H9 (cell line): ENCODE results near the gene PREPL. TPM values are rescaled to one million over a fixed set of nuclear protein-coding genes. Genes with fewer than 3 reads are reported as not detected.

ENCODE experiments used
- DNase-seq: peaks from one replicate; pipeline ENCODE4 v3.0.0-alpha.2; 2017
- H2AFZ ChIP-seq: one replicate; pipeline ENCODE4 v1.6.1; 2013; ENCODE audit warnings: mild to moderate bottlenecking, low read length, control low read depth, moderate library complexity
- H2AK5ac ChIP-seq: 2 replicates; pipeline ENCODE4 v1.6.1; 2013; ENCODE audit warnings: low read length, control low read depth, mixed read lengths; ENCODE audit not compliant: insufficient read length
- H2BK120ac ChIP-seq: one replicate; pipeline ENCODE4 v1.6.1; 2013; ENCODE audit warnings: low read depth, mild to moderate bottlenecking, low read length, control low read depth, inconsistent platforms; ENCODE audit not compliant: poor library complexity, severe bottlenecking
- H2BK12ac ChIP-seq: 2 replicates; pipeline ENCODE4 v1.6.1; 2013; ENCODE audit warnings: low read length, control low read depth, mixed read lengths, low read depth; ENCODE audit not compliant: insufficient read length
- H2BK15ac ChIP-seq: 2 replicates; pipeline ENCODE4 v1.6.1; 2013; ENCODE audit warnings: low read depth, low read length, control low read depth
- H2BK20ac ChIP-seq: one replicate; pipeline ENCODE4 v1.6.1; 2013; ENCODE audit warnings: low read depth, mild to moderate bottlenecking, low read length, control low read depth, inconsistent platforms; ENCODE audit not compliant: poor library complexity, severe bottlenecking
- H2BK5ac ChIP-seq: 2 replicates; pipeline ENCODE4 v1.6.1; 2013; ENCODE audit warnings: low read length, control low read depth, mixed read lengths; ENCODE audit not compliant: insufficient read length
- H3K14ac ChIP-seq: 2 replicates; pipeline ENCODE4 v1.6.1; 2013; ENCODE audit warnings: low read length, control low read depth; ENCODE audit not compliant: insufficient read depth
- H3K18ac ChIP-seq: 2 replicates; pipeline ENCODE4 v1.6.1; 2013; ENCODE audit warnings: low read depth, mild to moderate bottlenecking, mixed read lengths, low read length, control low read depth; ENCODE audit not compliant: insufficient read length
- H3K23ac ChIP-seq: 2 replicates; pipeline ENCODE4 v1.6.1; 2013; ENCODE audit warnings: low read length, control low read depth, mixed read lengths, low read depth; ENCODE audit not compliant: insufficient read length
- H3K23me2 ChIP-seq: 2 replicates; pipeline ENCODE4 v1.6.1; 2013; ENCODE audit warnings: low read depth, mild to moderate bottlenecking, mixed read lengths, low read length, control low read depth; ENCODE audit not compliant: insufficient read length, poor library complexity, severe bottlenecking
- H3K27ac ChIP-seq: 2 replicates; pipeline ENCODE4 v1.5.1; 2013; ENCODE audit warnings: low read length, control low read depth, mixed read lengths, low read depth; ENCODE audit not compliant: insufficient read length
- H3K27me3 ChIP-seq: 2 replicates; pipeline ENCODE4 v1.6.1; 2013; ENCODE audit warnings: low read length, control low read depth, inconsistent platforms; ENCODE audit not compliant: insufficient read depth
- H3K4ac ChIP-seq: 2 replicates; pipeline ENCODE4 v1.6.1; 2013; ENCODE audit warnings: low read depth, mild to moderate bottlenecking, control low read depth, inconsistent platforms, low read length, moderate library complexity
- H3K4me1 ChIP-seq: 2 replicates; pipeline ENCODE4 v1.6.1; 2013; ENCODE audit warnings: low read length, control low read depth, inconsistent platforms; ENCODE audit not compliant: insufficient read depth
- H3K4me2 ChIP-seq: 2 replicates; pipeline ENCODE4 v1.6.1; 2013; ENCODE audit warnings: low read length, control low read depth, mixed read lengths; ENCODE audit not compliant: insufficient read length, insufficient read depth
- H3K56ac ChIP-seq: 2 replicates; pipeline ENCODE4 v1.6.1; 2013; ENCODE audit warnings: low read depth, mild to moderate bottlenecking, mixed read lengths, low read length, control low read depth; ENCODE audit not compliant: insufficient read length
- H3K79me1 ChIP-seq: 2 replicates; pipeline ENCODE4 v1.6.1; 2013; ENCODE audit warnings: low read depth, mild to moderate bottlenecking, moderate library complexity, low read length, control low read depth, inconsistent platforms; ENCODE audit not compliant: insufficient read depth, poor library complexity, severe bottlenecking
- H3K79me2 ChIP-seq: 2 replicates; pipeline ENCODE4 v1.6.1; 2013; ENCODE audit warnings: low read length, control low read depth, inconsistent platforms; ENCODE audit not compliant: insufficient read depth
- H3K9ac ChIP-seq: 2 replicates; pipeline ENCODE4 v1.6.1; 2013; ENCODE audit warnings: low read length, control low read depth, mixed read lengths; ENCODE audit not compliant: insufficient read length; ENCODE audit errors: extremely low read depth
- H3K9me3 ChIP-seq: one replicate; pipeline ENCODE4 v1.6.1; 2013; ENCODE audit warnings: low read depth, low read length, inconsistent platforms; ENCODE audit not compliant: control insufficient read depth
- H3T11ph ChIP-seq: one replicate; pipeline ENCODE4 v1.6.1; 2013; ENCODE audit warnings: mild to moderate bottlenecking, low read length, control low read depth, inconsistent platforms
- H4K20me1 ChIP-seq: one replicate; pipeline ENCODE4 v1.6.1; 2013; ENCODE audit not compliant: control insufficient read depth, insufficient read length, insufficient read depth
- H4K5ac ChIP-seq: 2 replicates; pipeline ENCODE4 v1.6.1; 2013; ENCODE audit warnings: low read depth, mild to moderate bottlenecking, mixed read lengths, low read length, control low read depth; ENCODE audit not compliant: insufficient read length
- H4K8ac ChIP-seq: replicated peaks from 2 replicates; pipeline ENCODE4 v1.6.1; 2013; ENCODE audit warnings: low read length, control low read depth, mixed read lengths, low read depth; ENCODE audit not compliant: insufficient read length
- H4K91ac ChIP-seq: 2 replicates; pipeline ENCODE4 v1.6.1; 2013; ENCODE audit warnings: low read depth, mild to moderate bottlenecking, moderate library complexity, mixed read lengths, low read length, control low read depth; ENCODE audit not compliant: insufficient read length
- H3K27ac Mint-ChIP-seq, 3 experiments: 2 replicates in 2 of 3; 3 replicates in 1 of 3; pipeline ENCODE4 v1.8.0; 2020 to 2021; ENCODE audit warnings: mixed read lengths in 3 of 3, mild to moderate bottlenecking in 1 of 3, moderate library complexity in 1 of 3
- H3K27me3 Mint-ChIP-seq: 2 replicates; pipeline ENCODE4 v1.8.0; 2021; ENCODE audit warnings: low read depth, mild to moderate bottlenecking, moderate library complexity, mixed read lengths
- H3K36me3 Mint-ChIP-seq, 3 experiments: 2 replicates in 2 of 3; 3 replicates in 1 of 3; pipeline ENCODE4 v1.8.0; 2020 to 2021; ENCODE audit warnings: low read depth in 3 of 3, mixed read lengths in 3 of 3; ENCODE audit not compliant: insufficient read depth in 1 of 3
- H3K4me1 Mint-ChIP-seq, 2 experiments: 2 replicates each; pipeline ENCODE4 v1.8.0; 2020; ENCODE audit warnings: mixed read lengths in 2 of 2
- H3K4me3 Mint-ChIP-seq, 2 experiments: 2 replicates in 1 of 2; 3 replicates in 1 of 2; pipeline ENCODE4 v1.8.0; 2020 to 2021; ENCODE audit warnings: mild to moderate bottlenecking in 2 of 2, mixed read lengths in 2 of 2, moderate library complexity in 1 of 2
- H3K9me3 Mint-ChIP-seq, 2 experiments: 2 replicates in 1 of 2; 3 replicates in 1 of 2; pipeline ENCODE4 v1.8.0; 2020; ENCODE audit warnings: mild to moderate bottlenecking in 2 of 2, mixed read lengths in 2 of 2, moderate library complexity in 1 of 2
- WGBS: extraction: QIAGEN DNeasy Blood & Tissue Kit; methylation state at CpG from one replicate; pipeline ENCODE4 v1.1.7; 2013; ENCODE audit warnings: missing lambda C conversion rate, low lambda C conversion rate, mixed read lengths; ENCODE audit not compliant: insufficient read length; ENCODE audit errors: extremely low coverage; 5-methylcytosine and 5-hydroxymethylcytosine counted together
- total RNA-seq: library from RNA; stranded (reverse); gene quantifications from 2 replicates; pipeline ENCODE4 v1.2.1, GENCODE V29; 2021
- TF ChIP-seq, protein P1 (sequence below): fragments of 200-600 bp; sonication (generic); conservative IDR thresholded peaks from 3 replicates; pipeline ENCODE4 v1.8.0; 2021; ENCODE audit warnings: antibody characterized with exemption, mild to moderate bottlenecking

Gene PREPL
- total RNA-seq, 1 experiment from 2014 or later, result 30.1 TPM

DNA sequence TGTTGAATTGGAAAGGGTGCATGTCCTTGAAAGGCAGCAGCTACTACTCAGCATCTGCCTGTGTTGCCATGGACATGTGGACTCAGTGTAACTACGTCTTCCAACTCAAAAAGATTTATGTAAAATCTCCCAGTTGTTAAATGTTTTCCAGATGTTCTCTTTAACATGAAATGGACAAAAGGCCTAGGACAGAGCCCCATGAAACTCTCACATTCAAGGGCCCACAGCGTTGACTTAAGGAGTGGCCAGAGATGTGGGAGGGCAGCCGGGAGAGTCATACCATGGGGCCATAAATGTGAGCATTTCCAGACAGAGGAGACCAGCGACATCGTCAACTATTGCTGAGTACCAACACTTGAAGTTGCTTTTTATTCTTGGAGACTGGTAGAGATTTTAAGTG is 76.1 kb downstream of the PREPL start:
- Histone ChIP-seq H2BK12ac (no peak overlapping the region), H3K27ac (no peak overlapping the region), H3K9ac (no peak overlapping the region), H4K20me1 (no peaks in the 10 kb centered on the region), H3K9me3 (no peaks in the 10 kb centered on the region), H3K4me2 (no peak overlapping the region), H3K79me1 (no peaks in the 10 kb centered on the region), H4K5ac (no peak overlapping the region), H3K18ac (no peak overlapping the region), H2BK15ac (no peak overlapping the region), H4K8ac (no peak overlapping the region), H2BK5ac (no peak overlapping the region), H3K79me2 (no peaks in the 10 kb centered on the region), H3K4ac (no peak overlapping the region), H2AK5ac (no peak overlapping the region), H3K4me1 (no peaks in the 10 kb centered on the region), H3K56ac (no peak overlapping the region), H3T11ph (no peak overlapping the region), H2BK120ac (no peak overlapping the region), H3K27me3 (no peaks in the 10 kb centered on the region), H2BK20ac (no peak overlapping the region), H3K23me2 (no peaks in the 10 kb centered on the region), H4K91ac (no peak overlapping the region), H3K14ac (no peak overlapping the region), H2AFZ (no peak overlapping the region), H3K23ac (no peak overlapping the region)
- TF ChIP-seq, protein P1, sequence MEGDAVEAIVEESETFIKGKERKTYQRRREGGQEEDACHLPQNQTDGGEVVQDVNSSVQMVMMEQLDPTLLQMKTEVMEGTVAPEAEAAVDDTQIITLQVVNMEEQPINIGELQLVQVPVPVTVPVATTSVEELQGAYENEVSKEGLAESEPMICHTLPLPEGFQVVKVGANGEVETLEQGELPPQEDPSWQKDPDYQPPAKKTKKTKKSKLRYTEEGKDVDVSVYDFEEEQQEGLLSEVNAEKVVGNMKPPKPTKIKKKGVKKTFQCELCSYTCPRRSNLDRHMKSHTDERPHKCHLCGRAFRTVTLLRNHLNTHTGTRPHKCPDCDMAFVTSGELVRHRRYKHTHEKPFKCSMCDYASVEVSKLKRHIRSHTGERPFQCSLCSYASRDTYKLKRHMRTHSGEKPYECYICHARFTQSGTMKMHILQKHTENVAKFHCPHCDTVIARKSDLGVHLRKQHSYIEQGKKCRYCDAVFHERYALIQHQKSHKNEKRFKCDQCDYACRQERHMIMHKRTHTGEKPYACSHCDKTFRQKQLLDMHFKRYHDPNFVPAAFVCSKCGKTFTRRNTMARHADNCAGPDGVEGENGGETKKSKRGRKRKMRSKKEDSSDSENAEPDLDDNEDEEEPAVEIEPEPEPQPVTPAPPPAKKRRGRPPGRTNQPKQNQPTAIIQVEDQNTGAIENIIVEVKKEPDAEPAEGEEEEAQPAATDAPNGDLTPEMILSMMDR, result no peak
- no peak for DNase-seq
- Mint-ChIP-seq H3K9me3 (no peaks in the 10 kb centered on the region), H3K4me3 (no peak overlapping the region), H3K27me3 (no peaks in the 10 kb centered on the region), H3K27ac (no peak overlapping the region), H3K4me1 (peaks cover 4 to 5% of the 10 kb centered on the region in 2 experiments), H3K36me3 (no peaks in the 10 kb centered on the region)
- WGBS, result no CpG with 5 or more reads among the region's 5 CpGs
